Hindlimb muscle (tissue), 1 donor: Measurements from ENCODE around the gene EML4. TPM values are rescaled to one million over a fixed set of nuclear protein-coding genes. Genes with fewer than 3 reads are reported as not detected.

Experiments used
- DNase-seq: peaks from one replicate; pipeline ENCODE4 v3.0.0-alpha.2; 2013
- polyA plus RNA-seq: library from polyadenylated mRNA; unstranded; fragments of 120-200 nt; gene quantifications from one replicate; pipeline ENCODE4 v1.2.1, GENCODE V29; 2013; ENCODE audit not compliant: insufficient read length

The EML4 gene
- polyA plus RNA-seq, 1 donor: 30.6 TPM

GRCh38 chr2:42197792-42198191 is 28.6 kb downstream of the EML4 start:
- no peak for DNase-seq

GRCh38 chr2:42198466-42198865 is 29.3 kb downstream of the EML4 start:
- no peak for DNase-seq

- DNase-seq: no peak
These were observed 29.8 kb downstream of the EML4 start for GRCh38 chr2:42199002-42199401.

- no peak for DNase-seq
These were observed 30.5 kb downstream of the EML4 start for GRCh38 chr2:42199626-42200025.

GRCh38 chr2:42200926-42201855 is 32.0 kb downstream of the EML4 start:
- DNase-seq: no peak

GRCh38 chr2:42202634-42203008 is 33.5 kb downstream of the EML4 start:
- DNase-seq: no peak

GRCh38 chr2:42203792-42204191 is 34.6 kb downstream of the EML4 start:
- DNase-seq: no peak

- DNase-seq: no peak
These were observed 36.2 kb downstream of the EML4 start for GRCh38 chr2:42205337-42205736.

GRCh38 chr2:42207826-42208225 is 38.7 kb downstream of the EML4 start:
- no peak for DNase-seq

GRCh38 chr2:42210203-42210602 is 41.0 kb downstream of the EML4 start:
- DNase-seq: no peak

- DNase-seq: no peak
These were observed 42.1 kb downstream of the EML4 start for GRCh38 chr2:42211291-42211690.

GRCh38 chr2:42214669-42215068 is 45.5 kb downstream of the EML4 start:
- no peak for DNase-seq

GRCh38 chr2:42216694-42217093 is 47.5 kb downstream of the EML4 start:
- no peak for DNase-seq

GRCh38 chr2:42217307-42217706 is 48.2 kb downstream of the EML4 start:
- no peak for DNase-seq

- no peak for DNase-seq
These were observed 48.8 kb downstream of the EML4 start for GRCh38 chr2:42217914-42218313.

- no peak for DNase-seq
These were observed 49.6 kb downstream of the EML4 start for GRCh38 chr2:42218712-42219111.

- no peak for DNase-seq
These were observed 50.0 kb downstream of the EML4 start for GRCh38 chr2:42219160-42219559.

GRCh38 chr2:42220566-42220965 is 51.4 kb downstream of the EML4 start:
- DNase-seq: no peak

GRCh38 chr2:42223067-42223854 is 54.1 kb downstream of the EML4 start:
- DNase-seq: no peak

- no peak for DNase-seq
These were observed 54.7 kb downstream of the EML4 start for GRCh38 chr2:42223855-42224268.

- no peak for DNase-seq
These were observed 55.4 kb downstream of the EML4 start for GRCh38 chr2:42224422-42225067.

GRCh38 chr2:42225573-42225972 is 56.4 kb downstream of the EML4 start:
- no peak for DNase-seq

GRCh38 chr2:42227491-42227890 is 58.3 kb downstream of the EML4 start:
- DNase-seq: no peak
